CD1c-positive myeloid dendritic cell (primary cell): ENCODE results near the gene CDC42BPB.

Experiments
- DNase-seq: peaks from one replicate; pipeline ENCODE4 v3.0.0-alpha.2; 2016; ENCODE audit errors: extremely low spot score

Gene CDC42BPB

DNA sequence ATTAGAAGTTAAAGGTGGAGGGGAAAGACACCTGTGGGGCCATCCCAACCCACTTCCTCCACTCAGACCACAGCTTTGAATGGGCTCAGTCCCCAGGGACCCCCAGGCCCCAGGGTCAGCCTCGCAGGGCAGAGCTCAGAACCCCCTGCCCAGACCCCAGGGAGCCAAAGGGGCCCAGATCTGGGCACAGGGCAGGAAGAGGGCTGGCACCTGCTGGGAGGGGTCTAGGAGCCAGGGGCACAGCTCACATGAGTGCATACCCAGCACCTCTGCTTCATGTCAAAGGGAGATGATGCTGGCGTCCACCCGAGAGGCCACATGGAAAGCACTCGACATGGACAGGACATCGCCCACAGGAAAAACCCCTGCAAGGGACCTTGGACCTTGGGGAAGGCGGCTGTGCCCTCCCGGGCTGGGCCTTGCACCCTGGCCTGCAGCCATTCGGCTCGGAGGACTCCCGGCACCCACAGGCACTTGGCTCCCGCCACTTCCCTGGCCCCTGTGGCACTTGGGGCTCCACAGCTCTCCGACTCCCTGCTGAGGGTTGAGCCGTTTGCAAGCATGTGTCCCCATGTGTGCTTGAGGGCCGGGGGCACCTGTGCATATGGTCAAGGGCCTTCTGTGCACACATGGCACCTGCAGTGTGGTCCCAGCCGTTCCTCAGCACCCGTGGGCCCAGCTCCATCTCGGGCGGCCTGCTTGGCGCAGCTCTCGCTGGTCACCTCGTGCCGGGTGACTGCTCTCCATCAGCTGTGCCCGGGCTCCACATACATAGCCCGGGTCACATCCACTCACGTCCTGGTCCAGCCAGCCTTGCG lies 142.7 kb downstream of the CDC42BPB start:
- no peak for DNase-seq

DNA sequence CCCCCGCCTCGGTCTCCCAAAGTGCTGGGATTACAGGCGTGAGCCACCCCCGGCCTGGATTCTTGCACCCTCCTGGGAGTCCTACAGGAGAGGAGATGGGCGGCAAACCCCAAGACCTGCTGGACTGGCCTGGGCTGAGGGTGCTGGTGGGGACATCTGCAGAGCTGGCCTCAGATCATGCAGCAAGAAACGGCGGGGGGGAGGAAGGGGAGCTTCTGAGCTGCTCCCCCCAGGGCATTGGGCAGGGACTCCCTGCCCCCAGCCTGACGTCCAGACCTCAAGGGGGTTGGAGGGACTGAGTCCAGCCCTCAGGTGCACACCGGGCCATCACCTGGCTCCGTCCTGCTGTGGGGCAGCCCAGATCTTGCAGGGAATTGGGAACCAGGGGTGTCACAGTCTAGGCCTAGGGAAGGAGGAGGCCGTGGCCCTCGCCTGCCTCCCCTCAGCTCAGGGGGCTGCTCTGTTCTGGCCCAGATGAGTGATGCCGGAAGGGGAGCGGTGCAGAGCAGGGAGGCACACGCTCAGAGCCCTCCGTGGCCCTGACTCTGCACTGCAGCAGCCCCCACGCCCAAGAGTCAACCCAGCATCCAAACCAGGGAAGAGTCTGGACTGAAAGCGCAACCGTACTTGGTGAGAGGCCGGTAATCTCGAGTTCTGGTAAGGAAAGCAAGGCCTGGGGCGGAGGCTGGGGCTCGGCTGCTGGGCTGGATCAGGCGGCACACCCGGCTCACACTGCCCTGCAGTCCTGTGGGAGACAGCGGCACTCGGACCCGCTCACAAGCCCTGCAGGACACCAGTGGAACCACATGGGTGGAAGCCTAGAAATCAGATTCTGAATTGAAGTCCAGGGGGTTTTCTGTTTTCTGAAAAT lies 143.8 kb downstream of the CDC42BPB start:
- DNase-seq: no peak

DNA sequence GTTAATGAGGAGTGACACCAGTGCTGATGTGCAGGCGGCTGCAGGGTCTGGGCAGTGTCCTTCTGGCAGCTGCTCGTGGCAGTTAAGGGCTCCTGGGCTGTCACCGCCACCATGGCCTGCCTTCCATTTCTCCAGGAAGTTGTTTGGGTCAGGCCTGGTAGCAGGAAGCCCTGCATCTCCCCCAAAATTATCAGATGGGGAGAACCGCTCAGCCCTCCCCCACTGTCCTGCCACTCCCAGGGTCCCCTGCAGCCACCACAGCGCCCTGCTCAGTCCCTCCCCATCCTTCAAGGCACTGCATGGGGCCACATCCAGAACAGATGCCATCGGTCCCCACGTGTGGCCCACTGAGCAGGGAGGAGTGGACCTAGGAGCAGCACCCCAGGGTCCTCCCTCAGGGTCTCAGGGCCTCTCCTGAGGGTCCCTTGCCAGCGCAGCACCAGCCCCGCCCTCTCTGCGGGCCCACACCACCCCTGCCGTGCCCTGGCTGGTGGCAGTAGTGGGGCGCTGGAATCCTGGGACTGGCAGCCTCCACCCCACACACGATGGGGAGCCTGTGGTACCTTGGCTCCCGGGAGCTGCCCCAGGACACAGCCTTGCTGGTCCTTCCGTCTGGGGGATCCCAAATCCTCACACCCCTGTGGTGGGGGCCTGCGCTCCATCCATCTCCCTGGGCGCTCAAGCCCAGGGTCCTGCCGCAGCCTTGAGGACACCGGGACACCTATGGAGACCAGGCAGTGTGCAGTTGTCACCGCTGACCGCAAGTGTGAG lies 145.2 kb downstream of the CDC42BPB start:
- no peak for DNase-seq

DNA sequence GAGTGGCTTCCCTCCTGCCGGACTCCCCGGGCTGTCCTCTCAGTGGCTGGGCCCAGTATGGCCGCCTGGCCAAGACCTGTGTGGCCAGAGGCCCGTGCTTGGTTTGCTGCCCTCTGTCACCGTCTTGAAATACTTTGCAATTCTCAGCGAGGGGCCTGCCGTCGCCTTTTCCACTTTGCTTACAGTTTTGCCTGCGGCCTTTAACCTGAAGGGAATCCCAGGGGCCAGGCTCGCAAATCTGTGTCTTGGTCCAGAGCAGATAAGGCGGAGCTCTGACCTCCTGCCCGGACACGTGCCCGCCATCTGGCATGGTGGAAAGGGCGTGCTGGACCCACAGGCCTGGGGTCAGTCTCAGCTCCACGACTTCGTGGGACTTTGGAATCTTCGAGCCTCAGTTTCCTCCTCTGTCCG lies 145.8 kb downstream of the CDC42BPB start:
- DNase-seq: no peak

DNA sequence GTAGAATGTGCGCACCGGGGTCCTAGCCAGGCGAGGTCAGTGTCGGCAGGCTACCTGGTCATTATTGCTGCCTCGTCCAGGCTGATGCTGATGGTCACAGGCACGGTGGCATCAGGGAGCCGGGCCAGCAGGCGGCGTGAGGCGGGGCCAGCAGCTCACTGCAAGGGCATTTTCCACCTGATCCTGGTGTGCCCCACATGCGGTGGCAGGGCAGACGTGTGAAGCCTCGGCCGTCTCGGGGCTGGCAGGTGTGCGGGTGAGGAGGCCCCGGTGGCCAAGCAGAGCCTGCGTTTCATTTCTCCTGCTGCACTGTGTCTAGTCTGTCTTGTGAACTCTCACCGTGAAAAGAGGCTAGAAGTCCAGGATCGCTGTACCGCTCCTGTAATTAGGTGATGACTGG lies 146.9 kb downstream of the CDC42BPB start:
- no peak for DNase-seq

DNA sequence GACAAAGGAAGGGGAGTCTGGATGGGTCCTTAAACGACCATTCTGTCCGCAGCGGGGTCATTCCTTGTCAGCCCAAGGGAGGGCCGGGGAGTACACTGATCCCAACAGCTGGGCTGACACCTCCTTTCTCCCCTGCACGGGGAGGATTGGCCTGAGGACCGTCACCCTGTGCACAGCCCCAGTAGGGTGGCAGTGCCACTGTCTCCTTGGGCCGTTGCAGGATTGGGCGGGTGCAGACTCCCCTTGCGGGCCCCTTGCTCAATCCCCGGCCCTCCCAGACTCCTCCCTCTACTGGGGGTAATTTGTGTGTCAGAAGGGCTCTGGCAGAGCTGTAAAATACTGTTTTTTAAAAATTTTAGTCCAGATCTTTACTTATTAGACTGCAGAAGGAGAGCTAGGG lies 147.4 kb downstream of the CDC42BPB start:
- DNase-seq: no peak

DNA sequence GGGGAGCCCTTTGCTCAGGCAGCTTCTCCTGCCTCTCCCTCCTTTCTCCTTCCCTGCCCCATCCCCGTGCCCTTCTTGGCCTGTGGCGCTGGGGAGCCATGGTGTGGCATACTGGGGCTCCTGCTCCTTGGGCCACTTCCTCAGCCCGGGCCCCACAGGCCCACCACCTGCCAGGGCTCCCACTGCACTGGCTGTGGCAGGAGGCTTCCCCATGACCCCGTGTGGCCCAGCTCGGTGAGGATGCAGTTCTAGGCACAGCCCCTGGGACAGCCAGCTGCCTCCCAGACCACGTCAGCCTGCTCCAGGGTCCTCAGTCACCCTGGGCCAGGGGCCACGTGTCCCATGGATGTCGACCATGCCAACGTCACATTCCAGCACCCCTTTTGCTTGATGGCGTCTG lies 147.9 kb downstream of the CDC42BPB start:
- DNase-seq: no peak

DNA sequence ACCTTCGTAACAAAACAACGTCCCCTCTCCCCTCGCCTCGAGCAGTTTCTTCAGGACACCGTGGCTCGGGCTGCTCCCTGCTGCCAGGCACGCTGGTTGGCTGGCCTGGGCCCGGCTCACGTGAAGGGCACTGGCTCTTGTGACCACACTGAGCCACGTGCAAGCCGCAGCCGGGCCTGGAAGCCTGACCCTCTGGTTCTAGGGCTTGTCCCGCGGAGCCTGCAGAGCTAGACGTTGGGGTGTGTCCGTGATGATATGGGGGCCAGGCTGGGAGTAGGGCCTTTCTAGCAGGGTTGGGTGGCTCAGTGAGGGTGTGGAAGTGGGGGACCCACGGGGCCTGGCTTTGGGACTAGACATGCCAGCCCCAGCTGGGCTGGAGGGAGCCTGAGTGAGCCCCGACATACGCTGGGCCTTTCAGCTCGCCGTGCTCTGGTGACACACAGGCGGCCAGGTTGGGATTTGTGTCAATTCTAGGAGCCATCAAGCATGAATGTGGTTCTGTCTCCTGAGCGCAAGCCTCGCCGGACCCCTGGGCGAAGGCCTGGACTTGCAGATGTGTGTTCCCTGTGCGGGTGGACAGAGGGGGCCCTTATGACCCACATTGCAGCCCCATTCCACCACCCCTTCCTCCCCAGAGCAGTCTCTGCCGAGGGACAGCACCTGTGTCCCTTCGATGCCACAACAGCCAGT lies 148.4 kb downstream of the CDC42BPB start:
- DNase-seq: no peak

DNA sequence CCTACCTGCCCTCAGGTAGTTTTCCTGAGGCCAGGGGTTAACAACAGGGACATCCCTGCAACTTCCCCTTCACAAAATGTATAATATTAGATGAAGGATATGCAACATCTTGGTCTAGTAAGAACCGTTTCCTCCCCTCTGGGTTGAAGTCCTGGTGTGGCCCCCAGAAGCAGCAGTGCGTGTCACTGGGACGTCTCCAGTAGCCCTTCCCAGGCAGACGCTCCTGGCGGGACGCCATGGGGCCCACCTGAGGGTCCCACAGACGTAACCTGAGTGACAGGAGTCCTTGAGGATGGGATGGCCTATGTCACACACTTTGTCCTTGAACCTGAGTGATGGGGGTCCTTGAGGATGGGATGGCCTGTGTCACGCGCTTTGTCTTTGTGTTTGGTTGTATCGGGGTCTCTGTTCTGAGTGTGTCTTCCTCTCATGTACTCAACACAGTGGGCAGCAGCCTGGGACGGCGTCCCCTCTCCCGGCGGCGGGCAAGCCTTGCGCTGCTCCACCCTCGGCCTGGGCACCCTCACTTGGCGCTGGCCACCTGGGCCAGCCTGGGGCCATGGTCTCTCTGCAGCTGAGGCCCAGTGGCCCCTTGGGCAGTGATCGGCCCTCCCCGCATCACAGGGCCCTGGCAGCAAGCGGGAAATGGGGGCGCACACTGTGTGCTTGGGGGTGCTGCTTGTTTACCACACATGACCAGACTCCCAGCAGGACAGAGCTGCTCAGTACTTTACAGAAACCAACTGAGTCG lies 149.2 kb downstream of the CDC42BPB start:
- no peak for DNase-seq

DNA sequence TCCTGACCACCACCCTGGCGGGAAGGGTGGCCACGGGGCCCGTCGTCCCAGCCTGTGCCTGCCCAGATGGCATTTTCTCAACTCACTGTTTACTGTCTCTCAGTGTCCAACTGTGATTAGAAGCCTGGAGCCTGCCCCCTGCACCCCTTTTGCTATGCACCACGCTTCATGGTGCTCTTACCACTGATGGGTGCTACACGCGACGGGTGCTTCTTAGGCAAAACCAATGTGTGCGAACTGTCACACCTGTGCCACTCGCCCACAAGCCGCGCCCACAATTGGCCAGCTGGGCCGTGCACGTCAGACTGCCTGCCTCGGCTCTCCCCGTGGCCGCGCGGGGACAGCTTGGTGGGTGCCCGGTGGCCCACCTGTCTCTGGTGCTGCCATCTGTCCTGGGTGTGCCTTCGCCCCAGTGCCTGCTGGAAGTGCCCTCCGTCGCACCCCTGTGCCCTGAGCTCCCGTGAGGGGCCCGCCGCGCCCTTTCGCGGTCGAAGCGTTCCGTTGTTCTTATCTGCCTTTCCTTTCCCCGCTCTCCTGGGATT lies 150.0 kb downstream of the CDC42BPB start:
- DNase-seq: no peak

DNA sequence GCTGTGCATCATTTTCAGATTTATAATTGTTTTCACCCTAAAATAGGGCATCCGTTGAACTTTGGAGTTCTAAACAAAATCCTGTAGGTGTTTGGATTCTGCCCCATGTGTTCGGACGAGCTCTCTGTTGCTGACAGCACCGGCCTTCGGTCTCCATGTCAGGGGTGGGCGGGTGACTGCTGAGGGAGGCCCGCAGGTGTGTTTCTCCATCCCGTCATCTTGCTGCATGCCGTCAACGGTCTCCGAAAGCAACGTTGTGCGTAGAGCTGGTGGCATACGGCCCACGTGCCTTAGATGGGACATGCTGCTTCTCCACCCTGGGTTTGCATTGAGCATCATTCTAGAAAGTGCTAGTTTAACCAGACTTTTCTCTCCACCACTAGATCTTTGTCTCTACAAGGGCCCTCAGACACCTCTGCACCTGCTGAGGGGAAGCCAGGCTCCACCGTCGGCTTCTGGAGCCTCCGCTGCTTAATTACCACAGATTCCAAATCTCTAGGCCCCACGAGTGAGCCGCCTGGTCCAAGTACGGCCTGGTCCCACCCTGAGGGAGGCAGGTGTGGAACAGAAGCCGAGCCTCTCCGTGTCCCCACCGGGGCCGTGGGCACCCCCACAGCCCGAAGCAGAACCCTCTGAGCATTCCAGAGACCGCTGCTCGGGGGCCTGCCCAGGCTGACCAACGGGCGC lies 150.6 kb downstream of the CDC42BPB start:
- no peak for DNase-seq

DNA sequence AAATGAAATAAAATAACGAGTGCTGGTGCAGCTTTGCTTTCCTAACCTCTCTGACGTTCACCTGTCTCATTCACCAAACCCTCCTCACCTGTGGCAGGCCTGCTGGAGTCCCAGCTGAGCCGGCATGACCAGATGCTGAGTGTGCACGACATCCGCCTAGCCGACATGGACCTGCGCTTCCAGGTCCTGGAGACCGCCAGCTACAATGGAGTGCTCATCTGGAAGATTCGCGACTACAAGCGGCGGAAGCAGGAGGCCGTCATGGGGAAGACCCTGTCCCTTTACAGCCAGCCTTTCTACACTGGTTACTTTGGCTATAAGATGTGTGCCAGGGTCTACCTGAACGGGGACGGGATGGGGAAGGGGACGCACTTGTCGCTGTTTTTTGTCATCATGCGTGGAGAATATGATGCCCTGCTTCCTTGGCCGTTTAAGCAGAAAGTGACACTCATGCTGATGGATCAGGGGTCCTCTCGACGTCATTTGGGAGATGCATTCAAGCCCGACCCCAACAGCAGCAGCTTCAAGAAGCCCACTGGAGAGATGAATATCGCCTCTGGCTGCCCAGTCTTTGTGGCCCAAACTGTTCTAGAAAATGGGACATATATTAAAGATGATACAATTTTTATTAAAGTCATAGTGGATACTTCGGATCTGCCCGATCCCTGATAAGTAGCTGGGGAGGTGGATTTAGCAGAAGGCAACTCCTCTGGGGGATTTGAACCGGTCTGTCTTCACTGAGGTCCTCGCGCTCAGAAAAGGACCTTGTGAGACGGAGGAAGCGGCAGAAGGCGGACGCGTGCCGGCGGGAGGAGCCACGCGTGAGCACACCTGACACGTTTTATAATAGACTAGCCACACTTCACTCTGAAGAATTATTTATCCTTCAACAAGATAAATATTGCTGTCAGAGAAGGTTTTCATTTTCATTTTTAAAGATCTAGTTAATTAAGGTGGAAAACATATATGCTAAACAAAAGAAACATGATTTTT lies 151.9 kb downstream of the CDC42BPB start:
- DNase-seq: no peak

DNA sequence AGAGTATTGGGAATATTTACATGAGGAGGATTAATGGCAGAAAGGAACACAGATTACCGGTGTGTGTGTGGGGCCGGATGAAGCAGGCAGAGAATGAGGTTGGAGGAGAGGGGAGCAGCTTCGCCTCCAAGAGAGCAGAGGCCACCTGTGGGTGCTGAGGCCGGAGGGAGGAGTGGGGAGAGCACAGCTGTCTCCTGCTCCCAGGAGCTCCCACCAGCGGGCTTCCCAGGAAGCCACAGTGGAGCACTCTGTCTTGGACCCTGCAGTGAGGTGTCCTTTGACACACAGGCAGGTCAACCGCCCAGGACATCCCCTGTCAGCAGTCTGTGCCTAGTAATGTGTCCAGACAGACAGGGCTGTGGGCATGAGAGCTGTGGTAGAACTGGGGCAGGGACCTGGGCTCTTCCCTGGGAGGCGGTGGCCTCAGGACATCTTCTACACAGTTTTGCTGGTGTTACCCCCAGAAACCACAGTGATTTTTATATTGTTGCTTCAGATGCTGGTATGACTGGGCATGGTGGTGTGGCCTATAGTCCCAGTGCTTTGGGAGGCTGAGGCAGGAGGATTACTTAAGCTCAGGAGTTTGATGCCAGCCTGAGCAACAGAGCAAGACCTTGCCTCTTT lies 153.3 kb downstream of the CDC42BPB start:
- no peak for DNase-seq

DNA sequence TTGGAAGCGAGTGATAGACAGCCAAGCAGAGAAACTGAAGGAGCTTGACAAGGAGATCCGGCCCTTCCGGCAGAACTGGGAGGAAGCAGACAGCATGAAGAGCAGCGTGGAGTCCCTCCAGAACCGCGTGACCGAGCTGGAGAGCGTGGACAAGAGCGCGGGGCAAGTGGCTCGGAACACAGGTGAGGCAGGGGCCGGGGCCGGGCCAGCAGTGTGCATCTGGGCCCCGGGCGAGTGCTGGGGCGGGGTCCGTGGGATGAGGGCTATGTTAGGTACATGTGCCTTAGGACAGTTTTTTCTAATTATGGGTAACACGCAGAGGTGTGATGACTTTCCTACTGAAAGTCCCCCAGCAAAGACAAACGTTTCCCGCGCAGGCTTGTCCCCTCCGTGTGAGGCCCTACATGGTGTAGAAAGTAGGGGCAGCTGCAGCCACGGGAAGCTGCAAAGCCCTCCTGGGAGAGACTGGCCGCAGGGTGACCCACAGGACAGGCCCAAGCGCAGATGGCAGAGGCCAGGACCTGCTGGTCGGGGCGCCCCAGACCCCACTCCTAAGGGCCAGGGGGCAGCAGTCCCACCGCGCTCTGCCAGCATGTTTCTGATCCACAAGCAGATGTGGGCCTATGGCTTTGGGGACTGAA lies 154.0 kb downstream of the CDC42BPB start:
- no peak for DNase-seq

DNA sequence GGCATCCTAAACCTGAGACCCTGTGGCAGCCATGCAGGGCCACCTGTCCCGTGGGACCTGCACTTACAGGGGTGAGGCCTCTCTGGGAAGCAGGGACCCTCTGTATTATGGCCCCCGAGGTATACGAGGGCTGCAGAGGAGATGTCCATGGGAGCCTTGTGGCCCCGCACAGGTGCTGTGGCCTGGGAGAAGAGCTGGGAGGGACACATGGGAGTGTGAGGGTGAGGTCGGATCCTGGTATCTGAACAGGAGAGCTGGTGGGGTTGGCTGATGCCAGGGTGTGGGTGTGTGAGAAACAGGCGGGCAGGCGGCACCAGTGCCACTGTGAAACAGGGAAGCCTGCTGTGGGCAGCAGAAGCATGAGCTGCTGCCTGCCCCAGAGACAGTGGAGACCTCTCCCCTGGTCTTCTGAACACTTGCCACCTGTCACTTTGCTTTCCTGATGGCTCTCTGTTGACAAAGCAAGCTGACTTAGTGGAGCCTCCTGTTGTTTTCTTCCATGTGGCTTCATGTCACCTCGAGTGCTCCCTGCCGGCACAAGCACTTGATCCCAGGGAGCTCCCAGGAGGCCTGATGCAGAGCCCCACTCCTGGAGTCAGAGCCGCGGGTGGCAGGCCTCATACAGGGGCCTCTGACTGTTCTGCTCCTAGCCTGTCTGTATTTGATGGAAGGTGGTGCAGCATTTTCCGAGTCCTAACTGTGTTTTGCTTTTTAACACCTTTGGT lies 154.7 kb downstream of the CDC42BPB start:
- no peak for DNase-seq

DNA sequence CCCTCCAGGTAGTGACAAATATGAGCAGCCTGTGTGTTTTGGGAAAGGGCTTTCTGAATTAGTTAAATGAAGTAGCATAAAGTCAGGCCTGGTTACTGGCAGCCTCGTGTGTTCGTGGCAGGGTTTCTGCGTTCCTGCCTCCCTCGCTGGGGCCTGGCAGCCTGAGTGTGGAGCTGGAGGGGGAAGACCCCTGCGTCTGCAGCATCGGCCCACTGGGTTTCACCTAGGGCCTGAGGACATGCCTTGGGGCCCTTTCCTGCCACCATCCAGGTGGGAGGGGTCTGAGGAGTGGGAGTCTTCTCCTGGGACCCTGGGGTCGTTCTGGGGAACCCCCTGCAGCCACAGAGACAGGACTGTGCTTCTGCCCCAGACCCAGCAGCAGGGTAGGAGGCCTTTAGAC lies 155.3 kb downstream of the CDC42BPB start:
- DNase-seq: no peak

DNA sequence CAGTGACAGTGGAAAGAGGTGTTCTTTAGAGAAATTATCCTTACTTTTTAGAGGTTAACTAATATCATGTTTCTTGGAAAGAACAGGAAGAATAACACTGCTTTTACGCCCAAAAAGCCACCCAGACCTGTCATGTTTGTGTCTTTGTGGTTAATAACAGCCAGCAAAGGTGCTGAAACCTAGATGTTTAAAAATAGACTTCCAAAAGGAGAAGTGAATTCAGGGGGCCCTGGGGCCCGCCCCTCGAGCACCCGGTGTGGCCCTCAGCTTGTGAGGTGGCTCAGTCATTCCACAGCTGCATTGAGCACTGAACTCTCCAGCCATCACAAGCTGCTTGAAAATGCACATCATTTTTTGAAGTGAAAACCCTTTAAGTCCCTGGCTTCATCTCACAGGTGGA lies 155.7 kb downstream of the CDC42BPB start:
- DNase-seq: no peak
